ENCODE measurements around the gene ESF1. TPM values are rescaled to one million over a fixed set of nuclear protein-coding genes. Genes with fewer than 3 reads are reported as not detected.

The ESF1 gene
- total and polyA plus RNA-seq, 4 donors = 3.5 to 7.3 (median 5.7) TPM

- 82% methylated on average over 4 of the region's 4 CpGs for WGBS
- Histone ChIP-seq H3K27me3 (ENCODE audit: control insufficient read depth in 4 of 4, insufficient read depth in 4 of 4, low read length in 3 of 4) (no peaks in the 10 kb centered on the region), H3K36me3 (ENCODE audit: control insufficient read depth in 4 of 4, insufficient read depth in 3 of 4, low read depth in 1 of 4, low read length in 3 of 4) (peaks cover 12 to 44% (median 30%) of the 10 kb centered on the region in 4 donors), H3K27ac (ENCODE audit: low read depth in 1 of 2, low read length in 2 of 2) (no peak overlapping the region), H3K9ac (ENCODE audit: low read depth in 1 of 2, low read length in 2 of 2) (no peak overlapping the region), H3K4me3 (ENCODE audit: low read depth in 1 of 3, low read length in 3 of 3) (no peak overlapping the region), H3K4me1 (ENCODE audit: control insufficient read depth in 4 of 4, insufficient read depth in 4 of 4, low read length in 3 of 4) (no peaks in the 10 kb centered on the region), H3K9me3 (ENCODE audit: control insufficient read depth in 4 of 4, low read length in 3 of 4) (no peaks in the 10 kb centered on the region)
- TF ChIP-seq HNF4G (IDR thresholded peaks at IDR 0.05) (no peak), EGR1 (IDR thresholded peaks at IDR 0.05; ENCODE audit: low read depth in 2 of 2) (no peak), ATF3 (IDR thresholded peaks at IDR 0.05) (no peak), HNF4A (conservative IDR thresholded peaks at IDR 0.05) (no peak), NR2F2 (IDR thresholded peaks at IDR 0.05) (no peak), REST (IDR thresholded peaks at IDR 0.05) (no peak), RXRA (IDR thresholded peaks at IDR 0.05) (no peak), RAD21 (IDR thresholded peaks at IDR 0.05) (no peak), YY1 (IDR thresholded peaks at IDR 0.05) (no peak), CTCF (IDR thresholded peaks at IDR 0.05; ENCODE audit: low read depth, low read length, missing input control) (no peak)
- no peak for DNase-seq (ENCODE audit: low spot score)
Observed at GRCh38 chr20:13777171-13777601, 7.5 kb downstream of the ESF1 start.

- no peak for DNase-seq (ENCODE audit: low spot score)
- H3K4me1 ChIP-seq (ENCODE audit: control insufficient read depth in 4 of 4, insufficient read depth in 4 of 4, low read length in 3 of 4) = no peaks in the 10 kb centered on the region
- peaks cover 12 to 46% (median 34%) of the 10 kb centered on the region in 4 donors for H3K36me3 ChIP-seq (ENCODE audit: control insufficient read depth in 4 of 4, insufficient read depth in 3 of 4, low read depth in 1 of 4, low read length in 3 of 4)
- 76% methylated on average over 4 of the region's 4 CpGs for WGBS
- no peak overlapping the region for H3K27ac ChIP-seq (ENCODE audit: low read depth in 1 of 2, low read length in 2 of 2)
- H3K9me3 ChIP-seq (ENCODE audit: control insufficient read depth in 4 of 4, low read length in 3 of 4) = no peaks in the 10 kb centered on the region
- H3K27me3 ChIP-seq (ENCODE audit: control insufficient read depth in 4 of 4, insufficient read depth in 4 of 4, low read length in 3 of 4) = no peaks in the 10 kb centered on the region
- no peak for TF ChIP-seq SP1 (IDR thresholded peaks at IDR 0.05)
- no peak for TF ChIP-seq RAD21 (IDR thresholded peaks at IDR 0.05)
- TF ChIP-seq HNF4A (conservative IDR thresholded peaks at IDR 0.05) = no peak
- no peak overlapping the region for H3K9ac ChIP-seq (ENCODE audit: low read depth in 1 of 2, low read length in 2 of 2)
- H3K4me3 ChIP-seq (ENCODE audit: low read depth in 1 of 3, low read length in 3 of 3) = no peak overlapping the region
Observed at GRCh38 chr20:13775867-13776266, 8.9 kb downstream of the ESF1 start.

GRCh38 chr20:13772529-13772928, 12.2 kb downstream of the ESF1 start:
- Histone ChIP-seq H3K9me3 (ENCODE audit: control insufficient read depth in 4 of 4, low read length in 3 of 4) (no peaks in the 10 kb centered on the region), H3K4me1 (ENCODE audit: control insufficient read depth in 4 of 4, insufficient read depth in 4 of 4, low read length in 3 of 4) (no peaks in the 10 kb centered on the region), H3K27me3 (ENCODE audit: control insufficient read depth in 4 of 4, insufficient read depth in 4 of 4, low read length in 3 of 4) (no peaks in the 10 kb centered on the region), H3K4me3 (ENCODE audit: low read depth in 1 of 3, low read length in 3 of 3) (no peak overlapping the region), H3K27ac (ENCODE audit: low read depth in 1 of 2, low read length in 2 of 2) (no peak overlapping the region), H3K36me3 (ENCODE audit: control insufficient read depth in 4 of 4, insufficient read depth in 3 of 4, low read depth in 1 of 4, low read length in 3 of 4) (peaks cover 6 to 49% (median 44%) of the 10 kb centered on the region in 4 donors), H3K9ac (ENCODE audit: low read depth in 1 of 2, low read length in 2 of 2) (no peak overlapping the region)
- DNase-seq (ENCODE audit: low spot score) = no peak
- 79% methylated on average over 4 of the region's 4 CpGs for WGBS
- no peak for TF ChIP-seq HNF4G (IDR thresholded peaks at IDR 0.05)
- TF ChIP-seq REST (IDR thresholded peaks at IDR 0.05) = no peak
- TF ChIP-seq RAD21 (IDR thresholded peaks at IDR 0.05) = no peak
- TF ChIP-seq JUND (IDR thresholded peaks at IDR 0.05) = no peak
- no peak for TF ChIP-seq TAF1 (conservative IDR thresholded peaks at IDR 0.05)
- TF ChIP-seq CTCF (IDR thresholded peaks at IDR 0.05; ENCODE audit: low read depth, low read length, missing input control) = no peak
- no peak for TF ChIP-seq ATF3 (IDR thresholded peaks at IDR 0.05)

Data from liver (tissue), 9 donors.